Stomach (tissue), 19 donors: Measurements from ENCODE around the gene CEP85. TPM values are rescaled to one million over a fixed set of nuclear protein-coding genes. Genes with fewer than 3 reads are reported as not detected.

Source experiments
- DNase-seq, 2 donors: peaks; one replicate each; pipeline versions ENCODE4 v3.0.0 to v3.0.0-alpha.2; 2013 to 2019
- H3K27ac ChIP-seq, 5 donors: fragments of 200-600 bp in 4 of 5; sonication (generic) in 4 of 5; one replicate each; pipeline ENCODE4 v1.5.1; 2013 to 2019; ENCODE audit warnings: mild to moderate bottlenecking in 1 of 5, moderate library complexity in 1 of 5
- H3K27me3 ChIP-seq, 3 donors: fragments of 200-600 bp; sonication (generic); one replicate each; pipeline ENCODE4 v1.5.1; 2017 to 2019; ENCODE audit warnings: mixed run types in 1 of 3
- H3K36me3 ChIP-seq, 4 donors: fragments of 200-600 bp; sonication (generic); 1 replicate in 3 of 4; 2 replicates in 1 of 4; pipeline ENCODE4 v1.5.1; 2016 to 2019
- H3K4me1 ChIP-seq, 4 donors: fragments of 200-600 bp; sonication (generic); one replicate each; pipeline ENCODE4 v1.5.1; 2016 to 2019
- H3K4me3 ChIP-seq, 4 donors: fragments of 200-600 bp; sonication (generic) in 3 of 4; one replicate each; pipeline ENCODE4 v1.5.1; 2016 to 2019; ENCODE audit warnings: mild to moderate bottlenecking in 1 of 4
- H3K9me3 ChIP-seq, 4 donors: fragments of 200-600 bp; sonication (generic); one replicate each; pipeline ENCODE4 v1.5.1; 2016 to 2019
- EP300 ChIP-seq: sonication (generic); formaldehyde crosslinking; IDR thresholded peaks from one replicate; pipeline ENCODE4 v1.6.1; 2017; ENCODE audit warnings: antibody characterized with exemption
- POLR2A ChIP-seq, 4 donors: fragments of 450-650 bp; IDR thresholded peaks; one replicate each; pipeline ENCODE4 v1.6.1; 2016; ENCODE audit warnings: antibody characterized with exemption in 4 of 4, control low read depth in 2 of 4, mild to moderate bottlenecking in 1 of 4, moderate library complexity in 1 of 4
- POLR2AphosphoS5 ChIP-seq, 3 donors: sonication (generic); formaldehyde crosslinking; IDR thresholded peaks; one replicate each; pipeline ENCODE4 v1.6.1; 2016; ENCODE audit warnings: antibody characterized with exemption in 3 of 3
- WGBS, 5 donors: extraction: QIAGEN DNeasy Blood & Tissue Kit in 3 of 5; methylation state at CpG; one replicate each; pipeline versions ENCODE4 v1.1.5 to v1.1.7; 2013 to 2018; 5-methylcytosine and 5-hydroxymethylcytosine counted together
- intact Hi-C: fragments of 100-400 bp; cut with DNase I; formaldehyde crosslinking; loops from one replicate; pipeline ENCODE4 v1.15.1; 2023; ENCODE audit warnings: low total_unique reads
- long read RNA-seq, 10 donors: transcript quantifications; one replicate each; lab custom pipeline, GENCODE V29; 2026
- polyA plus RNA-seq, 3 donors: library from polyadenylated mRNA; stranded (reverse); fragments of 200-250 nt; gene quantifications; one replicate each; pipeline ENCODE4 v1.2.3, GENCODE V29; 2013
- total RNA-seq, 5 donors: library from RNA; depleted of rRNA; stranded (reverse); fragments of >200 nt; gene quantifications; one replicate each; pipeline versions ENCODE4 v1.1.0 to v1.2.3, GENCODE V29; 2014 to 2016
- TF ChIP-seq, protein P1 (sequence below), 7 experiments: fragments of 450-650 bp in 4 of 7; fragments of 200-600 bp in 3 of 7; sonication (generic) in 3 of 7; IDR thresholded peaks; one replicate each; pipeline ENCODE4 v1.5.1; 2016 to 2019; ENCODE audit warnings: antibody characterized with exemption in 7 of 7, control low read depth in 2 of 7, mild to moderate bottlenecking in 1 of 7
- donor health status: healthy with polysubstance abuse.
- donor health status: Bipolar disorder and iron deficiency.
- donor health status: healthy.

Gene CEP85, protein sequence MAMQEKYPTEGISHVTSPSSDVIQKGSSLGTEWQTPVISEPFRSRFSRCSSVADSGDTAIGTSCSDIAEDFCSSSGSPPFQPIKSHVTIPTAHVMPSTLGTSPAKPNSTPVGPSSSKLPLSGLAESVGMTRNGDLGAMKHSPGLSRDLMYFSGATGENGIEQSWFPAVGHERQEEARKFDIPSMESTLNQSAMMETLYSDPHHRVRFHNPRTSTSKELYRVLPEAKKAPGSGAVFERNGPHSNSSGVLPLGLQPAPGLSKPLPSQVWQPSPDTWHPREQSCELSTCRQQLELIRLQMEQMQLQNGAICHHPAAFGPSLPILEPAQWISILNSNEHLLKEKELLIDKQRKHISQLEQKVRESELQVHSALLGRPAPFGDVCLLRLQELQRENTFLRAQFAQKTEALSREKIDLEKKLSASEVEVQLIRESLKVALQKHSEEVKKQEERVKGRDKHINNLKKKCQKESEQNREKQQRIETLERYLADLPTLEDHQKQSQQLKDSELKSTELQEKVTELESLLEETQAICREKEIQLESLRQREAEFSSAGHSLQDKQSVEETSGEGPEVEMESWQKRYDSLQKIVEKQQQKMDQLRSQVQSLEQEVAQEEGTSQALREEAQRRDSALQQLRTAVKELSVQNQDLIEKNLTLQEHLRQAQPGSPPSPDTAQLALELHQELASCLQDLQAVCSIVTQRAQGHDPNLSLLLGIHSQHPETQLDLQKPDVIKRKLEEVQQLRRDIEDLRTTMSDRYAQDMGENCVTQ
- total RNA-seq (10 to 100 TPM in 3 of 5 donors, 1 to 10 TPM in 1, under 1 TPM in 1; 0.58 to 21.0 (median 10.3) TPM), polyA plus RNA-seq (1 to 10 TPM; 2.1 to 5.3 (median 2.7) TPM)
- long read RNA-seq, donor 1, partial matches to known transcripts: 0 of 1 reads
- long read RNA-seq, donor 1, other reads (novel, unspliced or antisense): 0 of 1 reads
- long read RNA-seq, donor 2, partial matches to known transcripts: 0 of 1 reads
- long read RNA-seq, donor 2, other reads (novel, unspliced or antisense): 0 of 1 reads
- long read RNA-seq, donor 3: 0 reads
- long read RNA-seq, donor 4: 0 reads
- long read RNA-seq, donor 5: 0 reads
- long read RNA-seq, donor 6: 0 reads
- long read RNA-seq, donor 7: 0 reads
- long read RNA-seq, donor 8: 0 reads
- long read RNA-seq, donor 9: 0 reads
- long read RNA-seq, donor 10: 0 reads

DNA sequence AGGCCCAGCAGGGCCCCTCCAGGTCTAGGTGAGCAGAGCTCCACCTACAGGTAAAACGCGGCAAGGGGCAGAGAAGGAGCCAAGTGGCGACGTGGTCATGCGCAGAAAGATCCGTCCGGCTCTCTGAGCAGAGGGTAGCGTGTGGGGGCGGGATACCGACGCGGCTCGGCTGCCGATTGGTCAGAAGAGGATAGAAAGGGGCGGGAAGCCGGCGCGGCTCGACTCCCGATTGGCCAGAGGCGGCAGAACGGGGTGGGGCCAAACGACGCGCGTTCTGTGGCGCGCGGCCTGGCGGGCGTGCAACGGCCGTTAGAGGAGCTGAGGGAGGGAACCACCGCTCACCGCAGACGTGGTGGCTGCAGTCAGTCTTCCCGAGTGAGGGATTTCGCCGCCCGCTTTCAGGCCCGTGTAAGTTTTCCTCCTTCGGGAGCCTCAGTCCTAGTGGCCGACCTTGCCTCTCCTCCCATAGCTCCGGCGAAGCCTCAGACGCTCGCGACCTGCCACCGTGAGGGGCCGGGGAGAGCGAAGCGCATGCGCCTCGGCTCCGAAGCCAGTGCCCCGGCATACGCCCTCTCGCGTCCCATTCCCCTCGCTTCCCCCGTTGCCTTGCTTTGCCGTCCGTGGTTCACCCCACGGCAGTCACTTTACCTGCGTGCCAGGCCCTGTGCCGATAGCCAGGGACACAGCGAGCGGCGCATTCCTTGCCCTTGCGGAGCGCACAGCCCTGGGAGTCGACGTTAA lies at the start of gene CEP85:
CEP85 (plus strand) TSS at position 298 of the 741 bp plus-strand sequence. CDS start 5,584 bp downstream, outside the sequence.
- TF ChIP-seq EP300 (no peak), POLR2A (IDR thresholded peaks at IDR 0.05) (peak in 2 of 4 donors; percentile 70 to 79), POLR2AphosphoS5 (IDR thresholded peaks at IDR 0.05) (peak; percentile 46 to 83 (median 77))
- TF ChIP-seq, protein P1, sequence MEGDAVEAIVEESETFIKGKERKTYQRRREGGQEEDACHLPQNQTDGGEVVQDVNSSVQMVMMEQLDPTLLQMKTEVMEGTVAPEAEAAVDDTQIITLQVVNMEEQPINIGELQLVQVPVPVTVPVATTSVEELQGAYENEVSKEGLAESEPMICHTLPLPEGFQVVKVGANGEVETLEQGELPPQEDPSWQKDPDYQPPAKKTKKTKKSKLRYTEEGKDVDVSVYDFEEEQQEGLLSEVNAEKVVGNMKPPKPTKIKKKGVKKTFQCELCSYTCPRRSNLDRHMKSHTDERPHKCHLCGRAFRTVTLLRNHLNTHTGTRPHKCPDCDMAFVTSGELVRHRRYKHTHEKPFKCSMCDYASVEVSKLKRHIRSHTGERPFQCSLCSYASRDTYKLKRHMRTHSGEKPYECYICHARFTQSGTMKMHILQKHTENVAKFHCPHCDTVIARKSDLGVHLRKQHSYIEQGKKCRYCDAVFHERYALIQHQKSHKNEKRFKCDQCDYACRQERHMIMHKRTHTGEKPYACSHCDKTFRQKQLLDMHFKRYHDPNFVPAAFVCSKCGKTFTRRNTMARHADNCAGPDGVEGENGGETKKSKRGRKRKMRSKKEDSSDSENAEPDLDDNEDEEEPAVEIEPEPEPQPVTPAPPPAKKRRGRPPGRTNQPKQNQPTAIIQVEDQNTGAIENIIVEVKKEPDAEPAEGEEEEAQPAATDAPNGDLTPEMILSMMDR (IDR thresholded peaks at IDR 0.05): peak in 5 of 7 experiments; percentile 71 to 97 (median 87)
- H3K27ac ChIP-seq: peak within 1 kb of the TSS; percentile 90 to 96 (median 92)
- peak; percentile 99 for DNase-seq
- H3K4me3 ChIP-seq: peak within 1 kb of the TSS; percentile 71 to 85 (median 72)
- H3K27me3 ChIP-seq: no peaks in the 10 kb centered on the region
- 0 to 1% (median 0%) methylated on average over 52 to 73 of the region's 73 CpGs for WGBS, 5 donors
- H3K4me1 ChIP-seq: peaks cover 9 to 30% (median 14%) of the 10 kb centered on the region in 4 donors
- H3K36me3 ChIP-seq: no peaks in the 10 kb centered on the region
- intact Hi-C loops: no loop called here
- H3K9me3 ChIP-seq: no peaks in the 10 kb centered on the region

DNA sequence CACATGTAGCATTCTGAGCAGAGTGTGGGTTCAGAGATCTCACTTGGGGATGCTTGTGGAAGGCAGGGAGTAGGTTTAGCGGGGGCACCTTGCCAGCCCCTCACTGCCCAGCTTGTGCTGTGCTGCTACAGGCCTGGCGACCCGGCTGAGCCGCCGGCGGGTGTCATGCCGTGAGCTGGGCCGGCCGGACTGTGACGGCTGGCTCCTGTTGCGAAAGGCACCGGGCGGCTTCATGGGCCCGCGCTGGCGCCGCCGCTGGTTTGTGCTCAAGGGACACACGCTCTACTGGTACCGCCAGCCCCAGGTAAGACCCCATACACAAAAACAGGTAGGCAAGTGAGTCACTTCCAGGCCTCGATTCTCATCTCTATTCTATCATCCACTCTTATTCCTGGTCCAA lies 49.1 kb upstream of the CEP85 start:
- no peak overlapping the region for H3K27ac ChIP-seq
- H3K4me1 ChIP-seq: no peaks in the 10 kb centered on the region
- no peaks in the 10 kb centered on the region for H3K9me3 ChIP-seq
- intact Hi-C loops: no loop called here
- no peak for DNase-seq
- WGBS, 5 donors: 92 to 98% (median 94%) methylated on average over 17 to 21 of the region's 21 CpGs
- H3K36me3 ChIP-seq: peaks cover 0 to 86% (median 81%) of the 10 kb centered on the region in 4 donors
- no peaks in the 10 kb centered on the region for H3K27me3 ChIP-seq
- H3K4me3 ChIP-seq: no peak overlapping the region
- TF ChIP-seq EP300: no peak
- TF ChIP-seq POLR2A (IDR thresholded peaks at IDR 0.05): no peak
- TF ChIP-seq, protein P1 (IDR thresholded peaks at IDR 0.05): no peak
- TF ChIP-seq POLR2AphosphoS5 (IDR thresholded peaks at IDR 0.05): no peak

DNA sequence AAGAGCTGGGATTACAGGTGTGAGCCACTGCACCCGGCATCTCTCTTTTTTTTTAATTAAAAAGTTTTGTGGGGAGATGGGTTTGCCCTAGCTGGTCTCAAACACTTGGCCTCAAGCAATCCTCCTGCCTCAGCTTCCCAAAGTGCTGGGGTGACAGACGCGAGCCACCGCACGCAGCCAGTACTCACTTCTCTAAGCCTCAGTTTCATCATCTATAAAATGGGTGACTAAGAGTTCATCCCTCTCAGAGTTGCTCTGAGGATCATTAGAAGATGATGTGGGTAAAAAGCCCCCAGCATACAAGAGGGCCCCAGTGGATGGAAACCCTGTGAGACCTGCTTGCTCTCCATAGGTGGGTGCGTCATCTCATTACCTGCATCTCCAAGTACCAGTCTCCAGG lies 46.1 kb upstream of the CEP85 start:
- intact Hi-C loops: no loop called here
- no peaks in the 10 kb centered on the region for H3K4me1 ChIP-seq
- TF ChIP-seq POLR2A (IDR thresholded peaks at IDR 0.05): no peak
- TF ChIP-seq, protein P1 (IDR thresholded peaks at IDR 0.05): no peak
- TF ChIP-seq EP300: no peak
- no peak for TF ChIP-seq POLR2AphosphoS5 (IDR thresholded peaks at IDR 0.05)
- H3K36me3 ChIP-seq: peaks cover 0 to 63% (median 57%) of the 10 kb centered on the region in 4 donors
- H3K4me3 ChIP-seq: no peak overlapping the region
- 94 to 97% (median 96%) methylated on average over 5 to 6 of the region's 6 CpGs for WGBS, 5 donors
- no peaks in the 10 kb centered on the region for H3K9me3 ChIP-seq
- no peak overlapping the region for H3K27ac ChIP-seq
- DNase-seq: no peak
- H3K27me3 ChIP-seq: no peaks in the 10 kb centered on the region
